NCI-H1417 treated with DMSO at 0.1 percent for 48 hours (cell line): Measurements from ENCODE around the gene PPIL6.

Experiments used
- DNase-seq: peaks from one replicate; lab custom pipeline; 2025; lab: John Stamatoyannopoulos, UW

Gene PPIL6

DNA sequence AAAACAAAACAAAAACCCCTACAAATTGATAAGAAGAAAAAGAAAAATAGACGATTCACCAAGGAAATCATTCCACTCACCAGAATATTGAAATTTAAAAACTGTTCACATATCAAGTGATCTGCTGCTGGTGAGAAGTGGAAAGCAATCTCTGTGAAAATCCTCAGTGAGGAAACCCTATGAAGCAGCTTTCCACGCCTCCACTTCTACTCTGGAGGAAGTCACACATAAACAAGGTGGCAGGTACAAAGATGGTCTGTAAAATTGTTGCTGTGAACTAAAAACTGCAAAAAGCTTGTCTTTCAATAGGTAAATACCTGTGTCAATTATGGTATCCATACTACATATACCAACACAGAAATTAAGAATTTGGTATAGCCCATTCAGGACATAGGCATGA, 76.7 kb downstream of the PPIL6 start:
- no peak for DNase-seq

DNA sequence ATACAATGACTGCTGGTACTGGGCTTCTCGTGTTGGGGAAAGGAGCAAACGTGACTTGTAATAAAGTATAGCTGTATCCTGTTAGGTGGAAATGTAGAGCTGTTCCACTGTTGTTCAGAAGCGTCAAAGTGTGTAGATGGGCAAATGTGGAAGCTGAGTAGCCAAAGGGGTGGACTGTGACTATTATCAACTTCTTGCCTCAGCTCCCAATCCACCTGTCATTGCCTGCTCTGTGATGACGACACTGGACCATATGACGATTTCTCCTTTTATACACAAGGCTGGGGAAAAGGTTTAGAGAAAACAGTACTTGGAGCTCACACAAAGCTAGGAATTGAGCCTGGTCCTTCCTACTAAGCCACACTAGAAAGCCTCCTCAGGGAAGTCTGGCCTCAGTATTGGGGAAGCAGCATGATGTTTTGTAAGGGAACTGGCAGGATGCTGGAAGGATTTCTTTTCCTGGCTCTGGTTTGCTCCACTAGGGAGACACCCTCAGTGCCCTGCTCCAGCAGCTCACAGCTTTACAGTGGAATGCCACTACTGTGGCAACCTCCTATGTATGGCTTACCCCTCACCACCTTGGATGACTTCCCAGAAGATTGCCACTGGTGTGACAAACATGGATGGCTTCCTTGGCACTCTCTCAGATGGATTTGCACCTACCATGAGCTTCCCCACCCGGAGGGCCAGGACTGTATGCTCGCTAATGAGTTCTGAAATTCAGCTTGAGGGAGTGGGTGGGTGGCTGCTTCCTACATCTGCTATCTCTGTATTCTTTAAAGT, 78.1 kb downstream of the PPIL6 start:
- DNase-seq, result no peak

DNA sequence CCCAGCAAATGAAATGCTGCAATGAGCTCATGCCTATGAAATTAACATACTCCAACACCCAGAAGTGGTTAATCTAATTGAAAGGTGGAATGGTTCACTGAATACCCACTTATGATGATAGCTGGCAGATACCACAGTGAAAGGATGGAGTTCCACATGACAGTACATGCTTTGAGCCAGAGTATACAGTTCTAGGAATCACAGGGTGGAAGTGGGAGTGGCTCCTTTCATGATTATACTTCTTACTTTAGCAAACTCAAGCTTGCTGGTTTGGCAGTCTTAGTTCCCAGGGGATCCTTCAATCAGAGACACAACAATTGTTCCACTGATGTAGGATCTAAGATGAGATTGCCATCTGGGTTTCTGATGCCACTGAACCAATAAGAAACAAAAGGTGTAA, 79.6 kb downstream of the PPIL6 start:
- DNase-seq, result no peak

DNA sequence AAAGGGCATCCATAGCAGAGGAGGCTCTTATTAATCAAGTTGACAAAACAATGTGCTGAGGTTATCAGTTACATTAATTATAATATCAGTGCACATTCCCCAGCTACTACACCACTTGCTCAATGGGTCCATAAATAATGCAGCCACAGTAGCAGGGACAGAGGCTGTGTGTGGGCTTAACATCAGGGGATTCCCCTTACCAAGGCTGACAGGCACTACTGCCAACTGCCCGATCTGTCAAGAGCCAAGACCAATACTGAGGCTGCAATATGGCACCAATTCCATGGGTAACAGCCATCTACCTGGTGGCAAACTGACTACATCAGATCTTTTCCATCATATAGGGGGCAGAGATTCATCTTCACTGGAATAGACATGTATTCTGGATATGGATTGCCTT, 80.1 kb downstream of the PPIL6 start:
- no peak for DNase-seq

DNA sequence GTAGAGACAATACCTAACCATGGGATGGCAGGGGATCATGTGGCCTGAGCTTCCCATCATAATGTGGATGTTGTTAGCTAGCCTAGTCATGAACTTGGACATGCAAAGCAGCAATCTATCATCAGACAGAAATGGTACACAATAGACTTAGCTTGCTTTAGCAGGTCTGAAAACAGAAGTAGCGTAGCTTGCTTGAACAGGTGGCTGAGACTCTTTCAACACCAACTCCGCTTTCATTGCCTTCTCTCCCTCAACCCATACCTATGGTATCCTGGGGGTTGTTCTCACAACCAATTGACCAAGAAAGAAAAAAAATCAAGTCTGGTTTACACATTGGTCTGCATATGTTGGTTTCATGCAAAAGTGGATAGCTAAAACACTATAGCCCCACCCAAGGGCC, 81.2 kb downstream of the PPIL6 start:
- DNase-seq, result no peak

DNA sequence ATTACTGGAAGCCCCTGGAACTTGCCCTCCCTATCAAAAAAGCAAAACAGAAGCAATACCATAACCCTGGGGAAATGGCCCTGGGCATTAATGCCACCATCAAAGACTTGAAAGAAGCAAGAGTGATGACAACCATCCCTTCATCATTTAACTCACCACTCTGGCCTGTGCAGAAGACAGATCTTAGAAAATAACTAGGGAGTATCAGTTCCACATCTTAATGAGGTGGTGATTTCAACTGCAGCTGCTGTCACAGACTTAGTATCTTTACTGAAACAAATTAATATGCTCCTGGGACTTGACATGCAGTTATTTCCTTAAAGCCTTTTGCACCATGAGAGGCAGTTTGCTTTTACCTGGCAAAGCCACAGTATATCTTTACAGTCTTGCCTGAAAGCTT, 82.2 kb downstream of the PPIL6 start:
- no peak for DNase-seq

DNA sequence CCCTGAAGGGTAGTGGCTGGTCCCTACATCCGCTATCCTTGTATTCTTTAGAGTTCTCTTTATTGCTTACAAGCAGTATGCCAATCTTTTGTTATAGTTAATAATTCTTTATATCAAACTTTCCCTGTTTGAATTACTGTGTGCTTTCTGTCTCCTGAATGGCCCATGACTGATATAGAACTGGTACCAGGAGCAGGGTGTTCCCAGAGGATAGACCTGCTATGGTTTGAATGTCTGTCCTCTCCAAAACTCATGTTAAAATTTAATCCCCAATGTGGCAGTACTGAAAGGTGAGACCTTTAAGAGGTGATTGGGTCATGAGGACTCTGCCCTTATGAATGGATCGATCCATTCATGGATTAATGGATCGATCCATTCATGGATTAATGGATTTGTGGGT, 84.2 kb downstream of the PPIL6 start:
- DNase-seq, result no peak

DNA sequence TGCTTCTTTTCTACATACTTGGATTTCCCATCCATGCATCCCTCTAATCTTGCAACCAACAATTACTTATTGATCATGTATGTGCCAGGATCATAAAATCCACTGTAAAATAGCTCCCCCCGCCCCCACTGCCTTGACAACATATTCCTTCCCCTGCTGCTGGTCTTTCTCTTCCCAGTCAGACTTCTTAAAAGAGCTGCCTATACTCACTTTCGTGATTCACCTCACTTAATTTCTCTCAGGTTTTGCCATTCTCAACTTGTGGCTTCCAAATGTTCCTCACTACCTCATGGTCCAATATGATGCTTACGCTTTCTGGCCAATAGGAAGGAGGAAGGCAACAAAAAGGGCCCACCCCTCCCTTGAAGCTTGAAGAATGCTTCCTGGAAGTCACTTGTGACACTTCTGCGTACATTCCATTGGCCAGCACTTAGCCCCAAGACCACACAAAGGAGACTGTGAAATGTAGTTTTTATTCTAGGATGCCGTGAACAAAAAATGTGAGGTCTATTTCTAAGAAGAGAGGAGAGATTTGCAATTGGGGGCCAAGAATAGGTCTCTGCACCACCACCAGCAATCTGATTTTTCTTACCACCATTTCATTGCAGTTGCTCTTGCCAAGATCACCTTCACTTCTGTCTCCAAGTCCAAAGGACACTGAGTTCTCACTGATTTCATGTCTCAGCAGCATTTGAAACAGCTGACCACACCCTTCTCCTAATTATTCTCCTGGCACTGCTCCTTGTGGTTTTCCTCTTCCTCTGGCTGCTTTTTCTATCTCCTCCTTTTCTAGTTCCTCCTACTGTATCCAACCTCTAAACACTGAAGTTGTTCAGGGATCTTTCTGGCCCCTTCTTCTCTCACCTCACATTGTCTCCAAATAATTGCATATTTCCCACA, 88.9 kb downstream of the PPIL6 start:
- no peak for DNase-seq

DNA sequence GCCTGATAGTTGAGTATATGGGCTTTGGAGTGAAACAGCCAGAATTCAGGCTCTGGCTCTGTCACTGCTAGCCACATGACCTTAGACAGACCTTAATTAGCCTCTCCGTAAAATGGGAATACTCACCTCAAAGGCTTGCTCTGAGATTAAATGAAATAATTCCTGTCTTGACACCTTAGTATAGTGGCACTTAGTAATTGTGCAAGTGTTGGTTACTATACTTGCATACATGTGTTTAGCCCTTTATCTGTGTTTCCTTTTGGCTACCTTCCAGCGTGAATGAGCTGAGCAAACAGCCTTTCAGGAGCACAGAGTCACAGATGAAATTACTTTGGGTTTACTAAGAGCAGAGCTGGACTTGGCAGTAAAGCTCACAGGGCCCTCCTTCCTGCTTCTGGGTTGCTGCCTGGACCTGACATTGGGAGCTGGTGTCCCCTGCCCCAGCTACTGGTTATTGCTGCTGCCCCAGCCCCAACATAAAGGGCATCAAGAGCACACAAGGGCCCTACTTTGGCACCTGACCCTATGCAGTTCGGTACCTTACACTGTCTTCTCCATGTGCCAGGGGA, 90.9 kb downstream of the PPIL6 start:
- DNase-seq, result no peak

DNA sequence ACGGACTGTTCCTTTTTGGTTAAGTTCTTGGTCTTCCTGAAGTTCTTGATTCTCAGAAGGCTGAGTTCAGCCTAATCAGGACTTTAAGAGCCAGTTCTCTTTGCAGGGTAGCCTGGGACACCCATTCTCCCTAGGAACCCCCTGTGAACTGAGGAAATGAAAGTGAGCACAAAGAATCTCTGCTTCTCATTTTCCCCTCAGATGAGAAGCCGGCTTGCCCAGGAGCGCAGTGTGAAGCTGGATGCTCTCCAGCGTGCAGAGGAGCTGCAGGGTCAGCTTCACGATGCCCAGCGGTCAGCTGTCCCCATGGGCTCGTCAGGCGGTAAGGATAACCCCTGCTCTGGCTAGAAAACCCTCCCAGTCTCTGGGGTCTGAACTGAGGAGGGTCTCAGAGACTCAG, 92.2 kb downstream of the PPIL6 start:
- no peak for DNase-seq

DNA sequence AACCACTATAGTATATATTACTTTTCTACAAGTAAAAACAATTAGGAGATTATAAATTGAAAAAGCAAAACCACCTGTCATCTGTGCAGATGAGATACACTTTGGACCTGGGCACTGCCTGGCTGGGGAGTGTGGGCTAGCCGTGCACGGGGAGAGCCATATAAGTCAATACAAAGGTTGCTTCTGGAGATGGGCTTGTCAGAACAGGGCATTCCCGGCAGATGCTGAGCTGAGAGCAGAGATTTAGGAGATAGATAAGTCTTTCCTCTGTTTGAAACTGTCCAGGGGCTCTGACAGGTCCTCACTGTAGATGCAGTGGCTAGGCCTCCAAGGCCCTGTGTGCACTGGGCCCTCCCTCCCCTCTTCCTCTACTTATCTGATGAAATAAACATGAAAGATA, 92.6 kb downstream of the PPIL6 start:
- DNase-seq, result no peak

DNA sequence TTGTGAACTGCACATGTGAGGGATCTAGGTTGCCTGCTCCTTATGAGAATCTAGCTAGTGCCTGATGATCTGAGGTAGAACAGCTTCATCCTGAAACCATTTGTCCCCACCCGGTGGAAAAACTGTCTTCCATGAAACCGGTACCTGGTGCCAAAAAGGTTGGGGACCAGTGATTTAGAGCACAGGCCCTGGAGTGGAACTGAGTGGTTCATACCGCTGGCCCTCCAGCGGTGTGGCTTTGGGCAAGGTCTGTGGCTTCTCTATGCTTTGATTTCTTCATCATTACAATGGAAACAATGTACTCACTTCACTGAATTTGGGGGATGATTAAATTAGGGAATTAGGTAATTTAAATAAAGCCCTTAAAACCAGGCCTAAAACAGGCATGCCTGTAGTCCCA, 94.4 kb downstream of the PPIL6 start:
- no peak for DNase-seq

DNA sequence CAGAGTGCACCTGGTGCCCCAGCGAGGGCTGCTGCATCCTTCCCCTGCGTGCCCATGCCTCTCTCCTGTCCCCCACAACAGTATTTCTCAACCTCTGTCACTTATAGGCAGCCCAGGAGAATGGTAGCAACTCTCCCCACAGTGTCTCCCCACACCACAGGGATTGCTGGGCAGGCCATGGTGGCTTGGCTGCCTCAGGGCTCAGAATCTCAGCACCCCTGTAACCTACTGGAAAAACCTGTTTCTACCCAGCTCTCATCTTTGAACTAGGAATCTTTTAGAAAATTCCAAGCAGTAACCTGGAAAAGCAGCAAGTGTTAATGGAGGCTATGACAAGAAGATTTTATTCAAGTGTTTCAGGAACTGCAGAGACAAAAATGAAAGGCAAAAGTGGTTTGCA, 96.2 kb downstream of the PPIL6 start:
- no peak for DNase-seq

DNA sequence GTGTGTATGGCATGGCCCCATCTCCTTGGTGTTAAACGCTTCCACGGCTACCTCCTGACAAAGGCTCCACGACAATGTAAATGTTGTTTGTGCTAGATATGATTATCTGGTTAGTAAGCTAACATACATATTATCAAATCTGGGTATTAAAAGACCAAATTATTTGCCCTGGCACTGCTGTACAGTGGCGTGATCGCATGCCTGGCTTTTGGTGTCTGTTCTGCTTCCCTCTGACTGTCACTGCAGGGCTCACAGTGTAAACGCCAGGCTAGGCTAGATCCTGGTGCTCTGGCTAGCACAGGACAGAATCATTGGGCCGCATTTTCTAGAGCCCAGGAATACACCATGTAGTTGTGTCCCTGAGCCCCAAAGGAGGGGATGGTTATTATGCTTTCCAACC, 96.9 kb downstream of the PPIL6 start:
- no peak for DNase-seq

DNA sequence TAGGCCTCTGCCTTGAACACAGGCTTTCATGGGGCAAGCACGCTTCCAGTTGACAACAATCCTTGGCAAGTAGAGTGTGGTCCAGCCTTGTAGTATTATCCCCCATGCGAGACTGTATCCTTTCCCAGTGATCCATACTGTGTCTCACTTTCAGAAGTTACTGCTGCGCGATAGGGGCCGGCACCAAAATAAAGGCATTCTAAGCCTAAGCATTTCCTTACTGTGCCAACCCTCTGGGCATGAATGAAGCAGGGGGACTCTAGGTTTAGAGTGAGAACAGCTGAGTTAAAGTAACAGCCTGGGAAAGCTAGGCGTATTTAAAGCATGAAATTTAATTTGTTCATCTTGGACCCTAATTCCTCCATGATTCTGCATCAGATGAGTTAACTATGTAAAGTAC, 97.5 kb downstream of the PPIL6 start:
- no peak for DNase-seq

DNA sequence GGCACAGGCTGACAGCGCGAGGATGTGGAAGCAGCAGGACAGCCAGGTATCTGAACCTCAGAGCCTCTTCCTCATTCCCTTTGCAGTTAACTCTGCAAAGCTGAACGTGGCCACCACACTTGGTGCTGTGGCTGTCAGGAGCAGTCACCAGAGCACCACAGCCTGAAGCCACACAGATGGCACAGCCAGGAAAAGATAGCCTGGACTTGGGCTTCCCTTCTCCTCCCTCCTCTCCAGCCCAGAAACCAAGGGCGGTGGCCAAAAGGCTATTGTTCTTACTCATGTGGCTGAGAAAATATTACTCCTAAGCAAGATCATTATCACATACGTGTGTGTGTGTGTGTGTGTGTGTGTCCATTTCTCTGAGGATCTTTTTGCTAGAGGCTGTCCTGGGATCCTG, 97.9 kb downstream of the PPIL6 start:
- no peak for DNase-seq

DNA sequence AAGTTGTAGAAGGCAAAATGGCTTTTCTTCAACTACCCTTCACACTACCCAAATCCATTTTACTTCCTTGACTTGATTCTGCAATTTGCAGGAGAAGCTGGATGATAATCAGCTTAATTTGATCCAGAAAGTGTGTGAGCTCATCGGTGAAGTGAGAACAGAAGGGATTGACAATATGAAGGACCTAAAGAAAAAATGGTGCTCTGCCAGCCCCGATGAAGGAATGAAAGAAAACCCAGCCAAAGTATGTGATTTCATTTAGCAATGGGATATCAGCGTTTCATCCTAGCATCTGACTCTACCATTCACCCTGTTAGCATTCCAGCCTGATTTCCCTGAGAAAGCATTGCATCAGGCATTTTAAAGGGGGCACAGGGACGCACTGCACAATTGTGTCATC, 99.6 kb downstream of the PPIL6 start:
- no peak for DNase-seq
